Measurements from ENCODE around the gene ASB11. TPM values are rescaled to one million over a fixed set of nuclear protein-coding genes. Genes with fewer than 3 reads are reported as not detected.

ASB11 gene
- total RNA-seq, 1 donor from 2014 or later: not detected

DNA sequence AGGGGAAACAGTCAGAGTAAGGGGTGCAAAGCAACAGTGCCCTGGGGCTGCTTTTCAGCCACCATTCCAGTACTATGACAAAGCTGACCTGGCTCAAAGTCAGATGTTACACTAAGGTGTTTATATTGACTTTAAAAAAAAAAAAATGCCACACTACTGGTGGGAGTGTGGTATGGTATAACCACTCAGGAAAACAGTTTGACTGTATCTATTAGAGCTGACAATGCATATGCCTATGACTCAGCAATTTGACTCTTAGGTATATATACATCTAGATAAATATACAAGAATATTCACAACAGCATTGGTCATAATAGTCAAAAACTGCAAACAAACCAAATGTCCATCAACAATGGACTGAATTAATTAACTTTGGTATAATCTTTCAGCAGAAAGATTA lies 60.6 kb downstream of the ASB11 start:
- H3K27ac Mint-ChIP-seq: no peak overlapping the region
- H3K36me3 Mint-ChIP-seq (ENCODE audit: insufficient read depth): no peaks in the 10 kb centered on the region
- TF ChIP-seq, protein P1, sequence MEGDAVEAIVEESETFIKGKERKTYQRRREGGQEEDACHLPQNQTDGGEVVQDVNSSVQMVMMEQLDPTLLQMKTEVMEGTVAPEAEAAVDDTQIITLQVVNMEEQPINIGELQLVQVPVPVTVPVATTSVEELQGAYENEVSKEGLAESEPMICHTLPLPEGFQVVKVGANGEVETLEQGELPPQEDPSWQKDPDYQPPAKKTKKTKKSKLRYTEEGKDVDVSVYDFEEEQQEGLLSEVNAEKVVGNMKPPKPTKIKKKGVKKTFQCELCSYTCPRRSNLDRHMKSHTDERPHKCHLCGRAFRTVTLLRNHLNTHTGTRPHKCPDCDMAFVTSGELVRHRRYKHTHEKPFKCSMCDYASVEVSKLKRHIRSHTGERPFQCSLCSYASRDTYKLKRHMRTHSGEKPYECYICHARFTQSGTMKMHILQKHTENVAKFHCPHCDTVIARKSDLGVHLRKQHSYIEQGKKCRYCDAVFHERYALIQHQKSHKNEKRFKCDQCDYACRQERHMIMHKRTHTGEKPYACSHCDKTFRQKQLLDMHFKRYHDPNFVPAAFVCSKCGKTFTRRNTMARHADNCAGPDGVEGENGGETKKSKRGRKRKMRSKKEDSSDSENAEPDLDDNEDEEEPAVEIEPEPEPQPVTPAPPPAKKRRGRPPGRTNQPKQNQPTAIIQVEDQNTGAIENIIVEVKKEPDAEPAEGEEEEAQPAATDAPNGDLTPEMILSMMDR (IDR thresholded peaks at IDR 0.05; ENCODE audit: unreplicated experiment): no peak
- peaks cover 11% of the 10 kb centered on the region for H3K9me3 Mint-ChIP-seq (ENCODE audit: low read depth)
- DNase-seq (ENCODE audit: low spot score, unreplicated experiment): no peak
- H3K4me1 Mint-ChIP-seq (ENCODE audit: low read depth): no peaks in the 10 kb centered on the region
- H3K27me3 Mint-ChIP-seq: no peaks in the 10 kb centered on the region
- no peak overlapping the region for H3K4me3 Mint-ChIP-seq (ENCODE audit: low read depth)

DNA sequence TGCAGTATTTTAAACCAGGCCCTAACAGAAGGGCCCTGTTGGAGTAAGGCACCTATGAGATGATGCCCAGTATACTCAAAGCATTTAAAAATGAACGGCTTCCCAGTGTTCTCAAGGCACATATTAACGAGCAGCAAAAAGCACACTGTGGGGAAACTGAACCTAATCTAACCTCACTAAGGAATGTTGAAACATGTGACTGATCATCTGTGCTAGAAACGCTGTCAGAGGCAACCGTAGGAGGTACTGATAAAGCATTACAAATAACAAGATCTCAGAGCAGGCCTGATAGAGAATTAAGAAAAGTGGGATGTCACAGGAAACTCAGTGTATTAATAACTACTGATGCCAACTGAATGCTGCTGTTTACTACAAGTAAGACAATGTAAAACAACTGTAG lies 69.5 kb downstream of the ASB11 start:
- TF ChIP-seq, protein P1 (IDR thresholded peaks at IDR 0.05; ENCODE audit: unreplicated experiment): no peak
- peaks cover 3% of the 10 kb centered on the region for H3K4me1 Mint-ChIP-seq (ENCODE audit: low read depth)
- no peak for DNase-seq (ENCODE audit: low spot score, unreplicated experiment)
- H3K9me3 Mint-ChIP-seq (ENCODE audit: low read depth): peaks cover 6% of the 10 kb centered on the region
- H3K27ac Mint-ChIP-seq: no peak overlapping the region
- no peak overlapping the region for H3K4me3 Mint-ChIP-seq (ENCODE audit: low read depth)
- no peaks in the 10 kb centered on the region for H3K27me3 Mint-ChIP-seq
- H3K36me3 Mint-ChIP-seq (ENCODE audit: insufficient read depth): no peaks in the 10 kb centered on the region

DNA sequence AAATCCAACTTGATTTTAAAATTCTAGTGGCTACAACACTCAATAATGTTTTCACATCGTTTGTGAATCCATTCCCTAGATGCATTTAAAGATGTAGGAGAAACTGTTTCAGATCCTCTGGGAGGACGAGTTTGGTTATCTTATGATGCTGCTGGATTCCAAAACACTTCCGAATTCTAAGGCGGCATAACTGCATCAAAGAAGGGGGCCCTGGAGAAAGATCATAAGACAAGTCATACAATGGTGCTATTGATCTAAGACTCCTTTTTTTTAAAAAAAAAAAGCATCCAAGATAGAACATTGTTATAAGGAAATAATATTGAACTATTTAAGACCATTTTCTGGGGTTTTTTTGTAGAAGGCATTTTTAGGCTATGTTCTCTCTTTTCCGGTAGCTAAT lies 71.0 kb downstream of the ASB11 start:
- TF ChIP-seq, protein P1 (IDR thresholded peaks at IDR 0.05; ENCODE audit: unreplicated experiment): no peak
- no peak for DNase-seq (ENCODE audit: low spot score, unreplicated experiment)
- Mint-ChIP-seq H3K9me3 (ENCODE audit: low read depth) (peaks cover 6% of the 10 kb centered on the region), H3K27me3 (no peaks in the 10 kb centered on the region), H3K4me1 (ENCODE audit: low read depth) (peaks cover 3% of the 10 kb centered on the region), H3K4me3 (ENCODE audit: low read depth) (no peak overlapping the region), H3K27ac (no peak overlapping the region), H3K36me3 (ENCODE audit: insufficient read depth) (no peaks in the 10 kb centered on the region)

DNA sequence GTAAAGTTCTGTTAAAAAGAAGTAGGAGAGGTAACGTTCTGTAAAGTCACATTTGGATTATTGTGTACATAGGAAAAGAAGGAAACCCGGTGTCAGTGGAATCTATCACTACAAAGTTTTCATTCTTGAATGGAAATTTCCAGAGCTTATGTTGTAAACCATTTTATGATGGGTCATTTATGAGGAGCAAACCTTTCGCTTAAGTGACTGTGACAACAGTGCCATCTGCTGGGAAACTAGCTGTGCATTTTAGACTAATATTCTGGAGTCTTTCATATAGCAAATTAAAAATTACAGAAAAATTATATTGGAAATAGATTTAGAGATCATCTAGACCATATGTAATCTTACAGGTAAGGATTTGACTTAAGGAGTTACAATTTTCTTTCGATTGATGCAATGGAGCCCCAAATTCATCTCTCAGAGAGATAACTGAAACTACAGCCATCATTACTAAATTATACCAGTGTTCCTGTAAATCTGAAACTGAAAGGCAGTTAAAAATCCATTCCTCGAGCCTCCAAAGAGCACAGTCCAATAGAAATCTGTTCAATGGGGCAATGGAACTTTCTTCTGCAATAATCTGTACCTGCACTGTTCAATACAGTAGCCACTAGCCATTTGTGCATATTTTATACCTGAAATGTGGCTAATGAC lies 72.4 kb downstream of the ASB11 start:
- TF ChIP-seq, protein P1 (IDR thresholded peaks at IDR 0.05; ENCODE audit: unreplicated experiment): peak; percentile 60
- H3K36me3 Mint-ChIP-seq (ENCODE audit: insufficient read depth): no peaks in the 10 kb centered on the region

DNA sequence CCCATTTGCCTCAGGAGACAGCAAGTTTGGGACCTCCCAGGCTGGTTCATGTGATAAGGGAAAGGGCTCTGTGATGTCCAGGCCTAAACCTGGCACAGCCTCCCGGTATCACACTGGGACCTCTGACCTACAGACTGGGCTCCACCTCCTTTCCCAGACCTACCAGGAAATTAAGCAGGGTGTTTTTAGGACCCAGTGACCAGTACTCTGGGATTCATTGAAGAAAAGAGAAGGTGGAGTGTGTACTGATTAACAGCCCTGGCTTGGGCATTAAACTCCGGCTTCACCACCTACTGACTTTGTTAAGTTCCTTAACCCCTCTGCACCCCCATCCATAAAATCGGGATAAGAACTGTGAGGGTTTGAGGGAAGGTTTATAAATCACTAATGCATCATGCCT lies 74.1 kb downstream of the ASB11 start:
- DNase-seq (ENCODE audit: low spot score, unreplicated experiment): no peak
- peaks cover 18% of the 10 kb centered on the region for H3K9me3 Mint-ChIP-seq (ENCODE audit: low read depth)
- H3K27ac Mint-ChIP-seq: no peak overlapping the region
- H3K4me1 Mint-ChIP-seq (ENCODE audit: low read depth): peaks cover 9% of the 10 kb centered on the region
- H3K36me3 Mint-ChIP-seq (ENCODE audit: insufficient read depth): no peaks in the 10 kb centered on the region
- TF ChIP-seq, protein P1 (IDR thresholded peaks at IDR 0.05; ENCODE audit: unreplicated experiment): no peak
- no peaks in the 10 kb centered on the region for H3K27me3 Mint-ChIP-seq
- no peak overlapping the region for H3K4me3 Mint-ChIP-seq (ENCODE audit: low read depth)

More for the DNA sequence above, 72.4 kb downstream of the ASB11 start:
- Mint-ChIP-seq H3K27ac (peak overlapping the region; percentile 11), H3K4me1 (ENCODE audit: low read depth) (peaks cover 9% of the 10 kb centered on the region), H3K4me3 (ENCODE audit: low read depth) (no peak overlapping the region), H3K9me3 (ENCODE audit: low read depth) (peaks cover 6% of the 10 kb centered on the region), H3K27me3 (no peaks in the 10 kb centered on the region)
- no peak for DNase-seq (ENCODE audit: low spot score, unreplicated experiment)

All from progenitor cell of endocrine pancreas (in vitro differentiated cells).